ENCODE data around the gene PCNX1.
A peak's percentile ranks its signal among the peaks of the same experiment; 100 is the strongest.
"Not testable (repeated sequence)": the region's sequence is repeated elsewhere in the genome, so short reads cannot be mapped to it uniquely, and the experiment has no call there.

Gene PCNX1

DNA sequence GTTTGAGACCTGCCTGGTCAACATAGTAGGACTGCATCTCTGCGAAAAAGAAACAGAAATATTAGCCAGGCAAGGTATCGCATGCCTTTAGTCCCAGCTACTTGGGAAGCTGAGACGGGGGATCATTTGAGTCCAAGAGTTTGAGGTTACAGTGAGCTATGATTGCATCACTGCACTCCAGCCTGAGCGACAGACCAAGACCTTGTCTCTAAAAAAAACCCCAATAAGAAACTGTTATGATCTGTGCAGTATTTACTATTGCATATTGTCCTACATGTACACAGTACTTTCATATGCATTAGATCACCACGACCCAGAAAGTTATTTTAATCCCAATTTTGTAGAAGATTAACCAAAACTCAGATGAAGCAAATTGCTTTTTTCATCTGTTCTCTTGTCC lies 187.5 kb downstream of the PCNX1 start:
- no peak for FAIRE-seq

DNA sequence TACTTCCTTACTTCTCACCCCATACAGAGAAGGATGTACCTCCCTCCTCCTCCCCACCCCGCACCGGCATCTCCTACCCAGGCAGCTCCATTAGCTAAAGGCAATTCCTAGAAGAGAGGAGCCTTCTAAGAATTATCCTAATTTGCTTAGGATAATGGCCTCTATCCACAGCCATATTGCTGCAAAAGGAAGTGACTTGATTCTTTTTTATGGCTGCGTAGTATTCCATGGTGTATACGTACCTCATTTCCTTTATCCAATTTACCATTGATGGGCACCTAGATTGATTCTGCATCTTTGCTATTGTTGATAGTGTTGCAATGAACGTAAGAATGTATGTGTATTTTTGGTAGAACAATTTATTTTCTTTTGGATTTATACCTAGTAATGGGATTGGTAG lies 189.7 kb downstream of the PCNX1 start:
- no peak for FAIRE-seq

DNA sequence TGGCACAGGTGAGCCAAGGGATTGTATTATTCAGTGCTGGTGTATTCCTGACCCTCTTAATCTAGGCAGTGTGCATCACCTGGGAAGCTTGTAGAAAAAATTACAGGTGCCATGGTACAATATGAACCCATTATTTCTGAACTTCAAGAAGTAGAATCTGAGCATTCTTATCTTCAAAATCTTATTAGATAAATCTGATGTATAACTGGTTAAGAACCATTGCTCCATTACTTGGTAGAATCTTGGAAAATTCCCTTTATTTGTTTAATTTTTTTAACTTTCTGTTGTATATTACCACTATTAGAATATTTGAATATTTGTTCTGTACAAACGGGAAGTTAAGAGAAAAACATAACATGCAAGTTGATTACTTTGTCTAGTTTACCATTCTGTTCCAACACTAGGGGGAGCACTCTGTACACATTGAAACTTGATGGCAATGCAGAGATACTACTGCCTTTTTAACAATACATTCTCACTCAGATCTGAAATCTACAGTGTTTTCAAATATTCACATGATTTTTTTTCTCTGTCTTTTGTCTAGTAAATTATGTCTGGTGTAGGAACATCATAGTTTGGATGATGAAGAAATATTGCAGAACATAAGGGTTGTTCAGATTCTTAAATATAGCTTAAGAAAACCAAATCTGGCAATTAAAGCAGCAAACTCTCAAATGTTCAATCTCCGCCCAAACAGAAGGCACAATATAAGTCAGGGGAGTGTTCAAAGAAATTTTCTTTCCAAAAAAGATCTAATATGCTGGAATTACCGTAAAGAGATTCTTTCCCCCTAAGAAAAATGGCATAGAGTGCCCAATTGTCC lies 196.6 kb downstream of the PCNX1 start:
- peak; percentile 98 for FAIRE-seq

DNA sequence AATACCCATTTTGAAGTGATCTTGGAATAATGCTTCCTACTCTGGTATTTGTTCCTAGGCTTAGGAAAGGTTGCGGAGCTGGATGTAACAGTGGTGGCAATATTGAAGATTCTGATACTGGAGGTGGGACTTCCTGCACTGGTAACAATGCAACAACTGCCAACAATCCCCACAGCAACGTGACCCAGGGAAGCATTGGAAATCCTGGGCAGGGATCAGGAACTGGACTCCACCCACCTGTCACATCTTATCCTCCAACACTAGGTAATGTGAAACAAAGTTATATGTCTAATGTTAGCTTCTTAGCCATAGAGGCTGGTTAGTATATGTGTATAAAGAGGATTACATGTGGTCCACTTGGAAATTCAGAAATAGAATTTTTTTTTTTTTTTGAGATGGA lies 197.9 kb downstream of the PCNX1 start:
- FAIRE-seq, result no peak

DNA sequence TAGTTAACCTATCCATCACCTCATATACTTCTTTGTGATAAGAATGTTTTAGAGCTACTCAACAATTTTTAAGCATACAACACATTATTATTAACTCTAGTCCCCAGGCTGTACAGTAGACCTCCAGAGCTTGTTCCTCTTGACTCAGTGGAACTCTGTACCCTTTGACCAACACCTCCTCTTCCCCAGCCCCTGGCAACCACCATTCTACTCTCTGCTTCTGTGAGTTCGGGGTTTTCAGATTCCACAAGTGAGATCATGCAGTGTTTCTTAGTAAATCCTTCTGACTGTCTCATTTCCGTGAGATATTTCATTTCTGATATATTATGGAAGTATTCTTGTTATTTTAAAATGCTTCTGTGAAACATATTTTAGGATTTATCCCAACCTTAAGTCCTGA lies 200.7 kb downstream of the PCNX1 start:
- no peak for FAIRE-seq

DNA sequence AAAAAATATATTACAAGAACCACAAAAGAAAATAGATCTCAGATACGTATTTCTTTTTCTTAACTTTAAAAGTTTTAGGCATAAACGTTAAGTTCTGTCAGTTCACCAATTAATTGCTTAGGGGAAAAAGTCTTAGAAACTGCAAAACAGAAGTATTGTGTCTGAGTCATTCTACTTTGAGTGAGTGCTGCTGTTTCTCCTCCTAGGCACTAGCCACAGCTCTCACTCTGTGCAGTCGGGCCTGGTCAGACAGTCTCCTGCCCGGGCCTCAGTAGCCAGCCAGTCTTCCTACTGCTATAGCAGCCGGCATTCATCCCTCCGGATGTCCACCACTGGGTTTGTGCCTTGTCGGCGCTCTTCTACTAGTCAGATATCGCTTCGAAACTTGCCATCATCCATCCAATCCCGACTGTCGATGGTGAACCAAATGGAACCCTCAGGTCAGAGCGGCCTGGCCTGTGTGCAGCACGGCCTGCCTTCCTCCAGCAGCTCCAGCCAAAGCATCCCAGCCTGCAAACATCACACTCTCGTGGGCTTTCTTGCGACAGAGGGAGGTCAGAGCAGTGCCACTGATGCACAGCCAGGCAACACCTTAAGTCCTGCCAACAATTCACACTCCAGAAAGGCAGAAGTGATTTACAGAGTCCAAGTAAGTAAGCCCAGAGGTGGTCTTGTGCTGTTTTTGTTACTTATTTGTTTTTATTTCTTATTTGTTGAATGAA lies 201.3 kb downstream of the PCNX1 start:
- no peak for FAIRE-seq

DNA sequence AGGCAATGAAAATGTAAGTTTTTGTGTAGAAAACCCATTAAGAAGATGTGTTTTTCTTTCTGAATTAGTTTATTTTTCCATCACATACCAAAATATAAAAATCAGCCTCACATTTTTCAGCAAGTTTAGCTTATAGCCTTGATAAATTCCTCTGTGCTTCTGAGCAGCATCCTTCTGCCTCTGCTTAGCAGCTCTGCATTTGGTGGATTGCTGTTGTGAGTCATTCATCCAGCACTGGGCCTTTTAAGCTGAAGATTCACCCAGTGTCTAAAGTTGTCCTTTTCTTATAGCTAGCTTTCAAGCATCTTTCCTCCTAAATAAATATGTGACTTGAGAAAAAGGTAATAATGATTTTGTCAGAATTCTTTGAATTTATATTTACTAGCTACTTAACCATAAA lies 206.1 kb downstream of the PCNX1 start:
- no peak for FAIRE-seq

DNA sequence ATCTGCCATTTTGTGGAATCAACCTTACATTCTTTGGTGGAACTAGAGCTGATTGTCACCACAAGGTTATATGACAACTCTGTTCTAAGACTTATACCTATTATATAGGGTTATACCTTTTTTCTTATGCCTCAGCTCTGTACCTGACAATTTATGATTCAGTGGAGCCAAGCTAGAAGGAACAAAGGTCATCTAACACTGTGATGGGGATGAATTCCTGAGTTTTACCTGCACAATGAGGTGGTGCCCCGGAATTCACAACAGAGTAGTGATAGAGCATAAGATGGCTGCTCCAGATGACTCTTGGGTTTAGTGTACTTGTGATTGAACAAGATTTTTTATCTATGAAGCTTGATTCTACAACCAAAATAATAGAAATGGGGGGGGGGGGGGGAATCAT lies 207.3 kb downstream of the PCNX1 start:
- no peak for FAIRE-seq

DNA sequence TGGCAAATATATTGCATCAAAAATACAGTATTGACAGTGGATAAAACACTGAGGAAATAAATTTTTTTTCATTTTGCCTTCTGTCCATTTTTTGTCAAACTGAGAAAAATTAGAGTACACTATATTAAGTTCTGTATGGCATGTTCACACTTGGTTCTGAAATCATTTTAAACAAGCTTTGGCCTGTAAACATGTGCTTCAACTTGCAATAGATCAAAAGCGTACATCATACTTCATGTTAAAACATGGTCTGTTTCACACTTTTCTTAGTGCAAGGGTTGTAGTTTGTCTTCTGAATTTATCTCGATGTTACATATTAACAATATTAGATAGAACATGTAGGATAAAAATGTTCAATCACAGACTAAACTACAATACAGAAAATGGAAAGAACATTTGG lies 208.0 kb downstream of the PCNX1 start:
- FAIRE-seq, result no peak

DNA sequence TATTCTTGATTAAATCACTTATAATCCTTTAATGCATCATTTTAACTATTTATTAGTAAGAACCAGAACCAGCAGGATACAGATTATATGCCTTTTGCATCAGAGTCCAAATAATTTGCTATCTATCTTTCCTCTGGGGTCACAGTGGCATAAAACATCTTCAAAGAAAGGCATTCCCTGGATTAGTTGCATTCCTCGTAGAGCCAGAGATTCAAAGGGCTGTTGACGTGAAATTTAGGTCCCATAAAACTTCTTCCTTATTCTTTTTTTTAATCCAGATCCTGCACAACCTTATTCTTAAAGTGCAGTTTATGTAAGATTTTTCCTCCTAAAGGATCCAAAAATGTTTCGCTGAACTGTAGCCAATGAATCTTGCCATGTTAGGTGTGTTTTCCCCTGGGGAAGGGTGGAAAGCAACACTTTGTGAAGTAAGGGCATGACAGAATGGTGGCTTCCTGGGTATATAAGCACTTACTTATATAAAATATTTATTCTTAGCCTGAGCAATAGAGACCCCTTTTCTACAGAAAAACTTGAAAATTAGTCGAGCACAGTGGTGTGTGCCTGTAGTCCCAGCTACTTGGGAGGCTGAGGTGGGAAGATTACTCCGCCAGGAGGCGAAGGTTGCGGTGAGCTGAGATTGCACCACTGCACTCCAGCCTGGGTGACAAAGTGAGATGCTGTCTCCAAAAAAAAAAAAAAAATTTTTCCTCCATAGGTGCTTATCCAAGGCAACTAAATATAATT lies 208.7 kb downstream of the PCNX1 start:
- no peak for FAIRE-seq

DNA sequence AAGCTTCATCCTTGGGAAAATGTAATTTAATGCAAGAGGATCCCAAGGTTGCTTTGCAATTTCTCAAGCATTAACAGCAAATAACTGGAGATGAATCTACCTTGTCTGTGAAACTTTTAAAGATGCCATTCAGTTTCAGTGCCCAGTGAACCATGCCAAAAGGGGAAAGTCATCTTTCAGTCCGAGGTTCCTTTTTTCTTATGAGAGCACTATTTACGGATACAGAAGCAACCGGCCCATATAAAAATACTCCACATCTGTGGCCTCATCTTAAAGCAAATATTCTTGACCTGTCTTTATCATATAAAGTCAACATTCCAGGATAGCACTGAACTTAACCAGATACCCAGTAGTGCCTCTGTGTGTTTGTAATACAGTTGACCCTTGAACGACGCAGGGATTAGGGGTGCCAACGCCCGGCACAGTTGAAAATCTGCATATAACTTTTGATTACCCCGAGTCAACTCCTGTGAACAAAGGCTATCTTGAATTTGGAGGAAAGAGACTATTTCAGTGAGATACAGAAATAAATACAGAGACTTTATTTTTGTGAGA lies 209.4 kb downstream of the PCNX1 start:
- FAIRE-seq, result no peak

DNA sequence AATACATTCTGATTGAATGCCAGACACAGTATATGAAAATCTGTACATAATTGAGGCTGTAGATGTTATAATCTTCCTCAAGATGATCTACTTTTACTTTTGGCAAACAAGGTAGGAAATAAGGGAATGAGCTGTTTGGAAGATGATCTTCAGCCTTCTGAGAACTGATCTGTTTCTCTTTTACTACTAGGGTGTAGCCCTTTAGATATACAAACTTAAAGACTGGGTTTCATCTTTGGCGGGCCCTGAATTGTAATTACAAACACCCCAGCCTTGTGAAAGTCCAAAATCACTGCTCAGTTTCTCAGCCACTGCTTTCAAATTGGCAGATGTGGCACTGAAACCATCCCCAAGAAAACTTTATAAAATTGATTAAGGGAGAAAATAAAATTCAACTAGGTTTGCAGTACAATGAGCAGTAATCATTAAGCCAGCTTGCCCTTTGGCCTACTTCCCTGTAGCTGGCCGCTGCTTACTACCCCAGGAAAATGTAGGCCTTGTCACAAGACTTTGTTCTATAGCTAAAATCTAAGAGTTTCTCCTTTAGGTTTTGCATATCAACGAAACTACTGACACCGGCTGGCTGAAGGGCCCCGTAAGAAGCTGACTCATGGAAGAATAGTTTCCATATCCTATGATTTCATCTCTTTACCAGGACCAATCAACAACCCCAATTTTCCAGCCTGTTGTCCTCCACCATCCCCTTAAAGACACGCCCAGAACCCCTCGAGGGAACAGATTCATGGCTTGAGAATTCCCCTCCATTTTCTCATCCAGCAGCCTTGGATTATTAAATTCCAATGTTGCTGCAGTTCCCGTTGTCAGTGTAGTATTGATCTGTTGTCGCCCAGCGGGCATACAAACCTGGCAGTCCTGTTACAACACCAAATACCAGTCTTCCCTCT lies 210.8 kb downstream of the PCNX1 start:
- FAIRE-seq, result no peak

DNA sequence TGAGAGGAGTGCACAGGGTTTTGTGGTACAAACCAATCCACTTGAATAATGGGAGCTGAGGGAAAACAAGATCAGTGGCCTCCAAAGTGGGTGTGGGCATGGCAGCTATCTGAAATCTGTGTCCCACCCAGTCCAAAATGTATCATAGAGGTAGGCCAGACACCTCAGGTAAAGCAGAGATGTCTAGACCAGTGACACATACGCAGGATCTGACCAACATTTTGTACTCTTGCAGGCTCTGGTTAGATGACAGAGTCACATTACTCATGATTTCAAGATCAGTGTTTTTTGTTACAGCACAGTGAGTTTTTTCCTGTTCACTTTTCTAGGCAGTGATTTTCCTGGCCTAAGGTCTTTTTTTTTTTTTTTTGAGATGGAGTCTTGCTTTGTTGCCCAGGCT lies 211.8 kb downstream of the PCNX1 start:
- FAIRE-seq, result no peak

DNA sequence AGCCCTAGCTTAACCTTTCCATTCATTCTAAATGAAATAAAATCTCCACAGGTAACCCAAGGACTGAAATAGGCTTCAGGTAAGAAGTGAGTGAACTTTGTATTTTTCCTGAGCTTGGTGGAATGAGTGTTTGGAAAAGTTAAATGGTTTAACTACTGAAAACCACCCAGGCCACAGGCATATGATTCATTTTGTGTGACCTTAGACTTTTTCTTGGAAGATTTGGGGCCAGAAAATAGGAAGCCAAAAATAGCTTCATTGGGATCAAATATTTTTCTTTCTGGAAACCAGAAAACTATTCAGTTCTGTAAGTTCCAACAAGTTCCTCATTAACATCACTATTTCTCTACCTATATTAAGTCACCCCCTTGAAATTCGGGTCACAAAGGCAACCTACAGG lies 212.6 kb downstream of the PCNX1 start:
- FAIRE-seq, result no peak

DNA sequence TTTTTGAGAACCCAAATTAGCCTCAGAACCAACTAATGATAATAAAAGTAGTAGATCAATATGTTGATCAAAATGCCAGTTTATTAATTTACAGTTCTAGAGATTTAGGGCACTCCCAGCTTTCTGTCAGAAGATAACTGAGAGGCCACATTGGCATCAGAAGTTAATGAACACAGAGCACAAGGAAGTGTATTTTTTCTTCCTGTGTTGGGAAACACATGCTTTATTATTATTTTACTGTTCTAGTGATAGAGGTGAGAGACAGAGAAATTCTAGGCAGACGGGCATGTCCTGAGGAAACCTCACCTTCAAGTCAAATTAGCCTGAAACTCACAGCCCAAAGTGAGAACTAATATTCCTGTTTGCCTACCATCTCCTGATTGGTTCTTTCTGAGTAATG lies 213.7 kb downstream of the PCNX1 start:
- FAIRE-seq, result no peak

DNA sequence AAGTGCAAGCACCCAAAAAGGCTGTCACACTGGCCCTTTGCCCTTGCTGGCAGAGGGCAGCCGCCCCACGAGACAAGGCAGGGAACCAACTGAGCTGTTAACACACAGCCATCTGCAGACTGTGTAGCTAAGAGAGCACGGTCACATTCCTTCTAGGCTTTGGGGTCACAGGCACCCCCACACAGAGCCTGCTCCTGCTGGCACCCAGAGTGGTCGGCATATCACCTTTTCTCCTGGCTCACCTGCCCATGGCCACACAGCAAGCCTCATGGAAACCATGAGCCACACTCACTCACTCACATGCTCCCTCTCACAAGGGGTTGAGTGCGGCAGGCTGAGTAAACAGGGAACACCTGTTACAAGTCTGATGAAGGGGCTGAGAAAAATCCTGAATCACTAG lies 214.5 kb downstream of the PCNX1 start:
- no peak for FAIRE-seq

DNA sequence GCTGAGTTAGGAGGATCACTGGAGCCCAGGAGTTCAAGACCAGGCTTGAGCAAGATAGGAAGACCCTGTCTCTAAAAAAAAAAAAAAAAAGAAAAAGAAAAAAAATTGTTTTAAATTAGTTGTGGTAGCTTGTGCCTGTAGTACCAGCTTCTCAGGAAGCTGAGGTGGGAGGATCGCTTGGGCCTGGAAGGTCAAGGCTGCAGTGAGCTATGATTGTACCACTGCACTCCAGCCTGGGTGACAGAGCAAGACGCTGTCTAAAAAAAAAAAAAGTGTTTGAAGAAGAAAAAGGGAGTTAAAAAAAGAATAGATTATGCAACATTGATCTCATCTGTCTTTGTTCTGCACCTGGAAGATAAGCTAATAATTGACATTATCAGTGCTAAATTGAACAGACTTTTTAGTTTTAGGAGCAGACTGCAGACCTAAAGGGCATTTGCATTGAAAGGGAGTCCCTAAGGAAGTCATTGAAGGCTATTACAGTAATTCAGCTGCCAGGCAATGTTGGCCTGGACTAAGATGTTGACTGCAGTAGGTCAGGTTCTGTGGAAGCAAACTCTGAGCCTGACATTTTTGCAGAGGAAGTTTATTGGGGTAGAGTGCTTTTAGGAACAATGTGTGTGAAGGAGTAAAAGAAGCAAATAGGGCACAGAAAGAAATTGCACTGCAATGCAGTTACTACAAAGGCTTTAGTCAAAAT lies 215.8 kb downstream of the PCNX1 start:
- FAIRE-seq, result no peak

DNA sequence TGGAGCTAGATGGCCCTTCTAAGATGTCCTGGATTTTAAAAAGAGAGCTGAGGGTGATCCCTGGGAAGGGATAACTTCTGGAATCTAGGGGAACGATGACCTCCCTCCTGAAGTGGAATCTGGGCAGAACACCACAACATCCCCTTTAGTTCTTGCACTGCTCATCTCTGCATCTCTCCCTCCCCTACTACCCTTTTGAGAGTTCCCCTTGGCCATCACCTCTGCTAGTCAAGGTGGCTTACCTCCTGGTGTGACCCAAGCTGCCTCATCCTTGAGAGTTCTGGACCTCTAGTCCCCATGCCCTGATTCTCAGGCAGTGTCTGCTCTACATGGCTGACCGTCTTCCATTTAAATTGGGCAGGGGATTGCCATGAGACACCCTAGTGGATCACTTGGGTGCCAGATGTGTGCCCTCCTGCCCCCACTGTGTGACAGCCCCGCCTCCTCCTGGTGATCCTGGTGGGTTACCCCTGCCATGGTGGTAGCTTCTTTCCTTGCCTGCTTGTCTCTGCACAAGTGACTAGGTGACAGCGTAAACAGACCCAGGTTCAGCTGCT lies 216.4 kb downstream of the PCNX1 start:
- no peak for FAIRE-seq

DNA sequence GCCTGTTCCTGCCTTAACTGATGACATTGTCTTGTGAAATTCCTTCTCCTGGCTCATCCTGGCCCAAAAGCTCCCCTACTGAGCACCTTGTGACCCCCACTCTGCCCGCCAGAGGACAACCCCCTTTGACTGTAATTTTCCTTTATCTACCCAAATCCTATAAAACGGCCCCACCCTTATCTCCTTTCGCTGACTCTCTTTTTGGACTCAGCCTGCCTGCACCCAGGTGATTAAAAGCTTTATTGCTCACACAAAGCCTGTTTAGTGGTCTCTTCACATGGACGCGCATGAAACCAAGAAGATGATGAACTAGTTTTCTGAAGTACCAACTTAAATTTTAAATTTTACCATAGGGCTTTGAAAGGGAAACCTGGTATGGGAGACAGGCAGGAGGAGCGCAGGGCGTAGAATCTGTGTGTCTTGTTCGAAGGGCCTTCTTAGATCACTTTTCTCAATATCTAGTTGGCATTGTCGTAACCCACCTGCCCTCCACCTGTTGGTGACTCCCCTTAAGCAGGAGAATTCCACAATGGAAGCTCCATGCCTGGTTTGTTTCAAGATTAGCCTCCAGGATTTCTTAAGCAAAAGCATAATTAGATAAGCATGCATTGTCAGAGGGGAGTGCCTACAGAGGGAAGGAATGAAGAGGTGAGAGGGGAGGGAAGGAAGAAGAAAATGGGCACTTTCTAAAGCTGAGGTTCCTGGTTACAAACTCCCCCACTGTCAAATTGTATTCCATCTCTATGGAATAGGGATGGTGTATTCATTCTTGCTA lies 222.6 kb downstream of the PCNX1 start:
- FAIRE-seq, result not testable (repeated sequence)

DNA sequence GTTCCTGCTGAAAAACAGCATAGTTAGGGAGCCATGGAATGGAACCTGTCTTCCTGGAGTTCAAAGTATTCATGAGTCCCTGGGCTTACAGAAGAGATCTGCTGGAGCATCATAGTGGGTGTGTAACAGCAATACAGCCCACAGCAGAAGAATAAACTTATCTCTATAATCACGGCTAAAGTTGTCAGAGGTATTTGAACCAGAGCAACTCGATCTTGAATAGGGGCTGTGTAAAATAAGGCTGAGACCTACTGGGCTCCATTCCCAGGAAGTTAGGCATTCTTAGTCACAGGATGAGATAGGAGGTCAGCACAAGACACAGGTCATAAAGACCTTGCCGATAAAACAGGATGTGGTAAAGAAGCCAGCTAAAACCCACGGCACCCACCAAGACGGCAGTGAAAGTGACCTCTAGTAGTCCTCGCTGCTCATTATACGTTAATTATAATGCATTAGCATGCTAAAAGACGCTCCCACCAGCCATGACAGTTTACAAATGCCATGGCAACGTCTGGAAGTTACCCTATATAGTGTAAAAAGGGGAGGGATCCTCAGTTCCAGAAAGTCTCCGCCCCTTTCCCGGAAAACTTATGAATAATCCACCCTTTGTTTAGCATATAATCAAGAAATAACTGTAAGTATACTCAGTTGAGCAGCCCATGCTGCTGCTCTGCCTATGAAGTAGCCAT lies 223.4 kb downstream of the PCNX1 start:
- no peak for FAIRE-seq

Data from A204.1 (cell line).